ENCODE data around the gene HNF1B.
"Not testable (repeated sequence)": the region's sequence is repeated elsewhere in the genome, so short reads cannot be mapped to it uniquely, and the experiment has no call there.

The HNF1B gene

GRCh38 chr17:37744961-37745800, at the start of gene HNF1B:
Gene HNF1B, minus strand, starts transcription at chr17:37745059. Its CDS starts 175 bp downstream, at chr17:37744884.
- no peak for DNase-seq

- no peak for DNase-seq
Measured at GRCh38 chr17:37792787-37793186, 47.9 kb upstream of the HNF1B start.

GRCh38 chr17:37791447-37792399, 46.9 kb upstream of the HNF1B start:
- peak; percentile 6 for DNase-seq

GRCh38 chr17:37789771-37790541, 45.1 kb upstream of the HNF1B start:
- no peak for DNase-seq

GRCh38 chr17:37789021-37789565, 44.2 kb upstream of the HNF1B start:
- DNase-seq = no peak

- DNase-seq = no peak
Measured at GRCh38 chr17:37788526-37788925, 43.7 kb upstream of the HNF1B start.

GRCh38 chr17:37787055-37787757, 42.3 kb upstream of the HNF1B start:
- no peak for DNase-seq

GRCh38 chr17:37786481-37786880, 41.6 kb upstream of the HNF1B start:
- no peak for DNase-seq

- DNase-seq = not testable (repeated sequence)
Measured at GRCh38 chr17:37782460-37782859, 37.6 kb upstream of the HNF1B start.

GRCh38 chr17:37781451-37781850, 36.6 kb upstream of the HNF1B start:
- DNase-seq = no peak

- DNase-seq = no peak
Measured at GRCh38 chr17:37779554-37779953, 34.7 kb upstream of the HNF1B start.

GRCh38 chr17:37774504-37774903, 29.6 kb upstream of the HNF1B start:
- DNase-seq = no peak

- DNase-seq = no peak
Measured at GRCh38 chr17:37772982-37773381, 28.1 kb upstream of the HNF1B start.

GRCh38 chr17:37770631-37771518, 26.0 kb upstream of the HNF1B start:
- peak; percentile 61 for DNase-seq

- no peak for DNase-seq
Measured at GRCh38 chr17:37769050-37769449, 24.2 kb upstream of the HNF1B start.

GRCh38 chr17:37768438-37768837, 23.6 kb upstream of the HNF1B start:
- no peak for DNase-seq

- DNase-seq = no peak
Measured at GRCh38 chr17:37766971-37767370, 22.1 kb upstream of the HNF1B start.

- DNase-seq = no peak
Measured at GRCh38 chr17:37764383-37764782, 19.5 kb upstream of the HNF1B start.

GRCh38 chr17:37762666-37763065, 17.8 kb upstream of the HNF1B start:
- DNase-seq = no peak

GRCh38 chr17:37761961-37762360, 17.1 kb upstream of the HNF1B start:
- DNase-seq = no peak

GRCh38 chr17:37761059-37761458, 16.2 kb upstream of the HNF1B start:
- no peak for DNase-seq
